Measurements from ENCODE around the gene RTTN.

Gene RTTN

GRCh38 chr18:69961718-69962117 lies 243.8 kb downstream of the RTTN start:
- no peak for DNase-seq

DNA sequence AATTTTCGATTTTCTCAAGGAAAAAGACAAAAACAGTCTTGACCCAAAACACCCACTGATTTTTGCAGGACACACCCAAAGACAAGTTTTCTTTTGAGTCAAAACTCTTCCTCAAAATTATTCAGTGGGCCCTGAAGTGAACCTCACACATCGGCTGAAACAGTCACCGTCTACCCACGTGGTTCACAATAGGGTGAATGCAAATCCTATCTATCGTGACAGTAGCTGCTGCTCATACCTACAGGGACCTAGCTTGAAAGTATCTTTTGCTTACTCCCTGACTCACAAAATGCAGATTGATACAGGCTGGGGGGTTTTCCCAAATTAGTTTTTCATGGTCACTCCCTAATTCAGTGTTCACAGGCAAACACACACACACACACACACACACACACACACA lies 247.1 kb downstream of the RTTN start:
- DNase-seq, result no peak

- DNase-seq, result no peak
These were observed 247.7 kb downstream of the RTTN start for GRCh38 chr18:69957747-69958146.

GRCh38 chr18:69956665-69957620 lies 248.5 kb downstream of the RTTN start:
- DNase-seq, result no peak

DNA sequence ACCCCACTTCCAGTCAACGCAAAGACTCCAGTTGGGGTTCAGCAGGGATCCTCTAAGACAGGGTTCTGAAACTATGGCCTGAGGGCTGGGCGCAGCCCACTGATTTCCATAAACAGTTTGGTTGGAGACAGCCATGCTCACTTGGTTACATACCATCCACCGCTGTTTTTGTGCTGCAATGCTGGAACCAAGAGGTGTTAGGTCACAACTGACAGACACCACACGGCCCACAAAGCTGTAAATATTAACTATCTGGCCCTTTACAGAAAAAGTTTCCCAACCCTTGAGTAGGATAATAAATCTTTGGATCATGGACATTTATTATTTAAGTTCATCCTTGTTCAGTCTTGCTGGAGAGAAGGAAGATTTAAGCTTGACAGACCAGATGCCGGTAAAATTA lies 249.4 kb downstream of the RTTN start:
- no peak for DNase-seq

DNA sequence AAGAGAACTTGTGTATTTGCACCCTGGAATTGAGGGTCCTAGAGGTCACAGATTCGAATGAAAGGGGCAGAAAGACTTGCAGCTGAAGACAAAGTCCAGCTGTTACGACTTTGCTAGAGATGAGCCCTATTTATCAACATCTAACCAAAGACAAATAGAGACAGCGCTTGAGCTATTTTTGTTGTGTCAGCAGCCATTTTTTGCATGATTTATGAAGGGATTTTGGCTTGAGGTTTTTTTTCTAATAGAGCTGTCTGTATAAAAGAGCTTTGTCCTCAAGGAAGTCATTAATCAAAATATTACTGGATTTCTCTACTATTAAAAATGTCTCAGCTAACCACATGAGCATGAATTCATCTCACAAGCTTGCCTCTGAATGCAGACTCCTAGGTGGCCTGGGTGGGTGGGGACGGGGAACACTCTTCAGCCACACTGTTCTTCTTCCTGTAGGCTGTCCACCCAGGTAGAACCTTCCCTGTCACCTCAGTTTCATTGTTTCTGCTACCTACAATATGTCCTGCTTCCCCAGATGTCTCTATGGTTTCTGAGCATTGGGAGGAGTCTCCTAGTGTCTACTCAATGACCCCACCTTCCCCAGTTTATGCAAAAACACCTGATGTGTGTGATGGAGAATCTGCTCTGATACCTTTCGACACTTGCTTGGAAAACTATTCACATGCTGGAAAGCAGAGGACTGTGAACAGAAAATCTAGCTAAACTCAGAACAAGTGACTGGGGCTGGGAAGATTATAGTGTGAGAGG lies 250.6 kb downstream of the RTTN start:
- DNase-seq, result no peak

GRCh38 chr18:69953191-69953590 lies 252.3 kb downstream of the RTTN start:
- DNase-seq, result no peak
